GM12875 (cell line): Measurements from ENCODE around the gene TDRD9.

ENCODE experiments used
- H3K4me3 ChIP-seq: one replicate; pipeline ENCODE4 v1.5.1; 2011; ENCODE audit warnings: low read depth, low read length, control low read depth
- TF ChIP-seq, protein P1 (sequence below): IDR thresholded peaks from 2 replicates; pipeline ENCODE4 v1.5.1; 2011; ENCODE audit warnings: low read depth, mild to moderate bottlenecking, control low read depth, inconsistent platforms, low read length, moderate library complexity, borderline replicate concordance; ENCODE audit not compliant: insufficient read depth

TDRD9 gene

GRCh38 chr14:104085889-104086201 lies 157.6 kb downstream of the TDRD9 start:
- TF ChIP-seq, protein P1, sequence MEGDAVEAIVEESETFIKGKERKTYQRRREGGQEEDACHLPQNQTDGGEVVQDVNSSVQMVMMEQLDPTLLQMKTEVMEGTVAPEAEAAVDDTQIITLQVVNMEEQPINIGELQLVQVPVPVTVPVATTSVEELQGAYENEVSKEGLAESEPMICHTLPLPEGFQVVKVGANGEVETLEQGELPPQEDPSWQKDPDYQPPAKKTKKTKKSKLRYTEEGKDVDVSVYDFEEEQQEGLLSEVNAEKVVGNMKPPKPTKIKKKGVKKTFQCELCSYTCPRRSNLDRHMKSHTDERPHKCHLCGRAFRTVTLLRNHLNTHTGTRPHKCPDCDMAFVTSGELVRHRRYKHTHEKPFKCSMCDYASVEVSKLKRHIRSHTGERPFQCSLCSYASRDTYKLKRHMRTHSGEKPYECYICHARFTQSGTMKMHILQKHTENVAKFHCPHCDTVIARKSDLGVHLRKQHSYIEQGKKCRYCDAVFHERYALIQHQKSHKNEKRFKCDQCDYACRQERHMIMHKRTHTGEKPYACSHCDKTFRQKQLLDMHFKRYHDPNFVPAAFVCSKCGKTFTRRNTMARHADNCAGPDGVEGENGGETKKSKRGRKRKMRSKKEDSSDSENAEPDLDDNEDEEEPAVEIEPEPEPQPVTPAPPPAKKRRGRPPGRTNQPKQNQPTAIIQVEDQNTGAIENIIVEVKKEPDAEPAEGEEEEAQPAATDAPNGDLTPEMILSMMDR: no peak
- H3K4me3 ChIP-seq: no peak overlapping the region

DNA sequence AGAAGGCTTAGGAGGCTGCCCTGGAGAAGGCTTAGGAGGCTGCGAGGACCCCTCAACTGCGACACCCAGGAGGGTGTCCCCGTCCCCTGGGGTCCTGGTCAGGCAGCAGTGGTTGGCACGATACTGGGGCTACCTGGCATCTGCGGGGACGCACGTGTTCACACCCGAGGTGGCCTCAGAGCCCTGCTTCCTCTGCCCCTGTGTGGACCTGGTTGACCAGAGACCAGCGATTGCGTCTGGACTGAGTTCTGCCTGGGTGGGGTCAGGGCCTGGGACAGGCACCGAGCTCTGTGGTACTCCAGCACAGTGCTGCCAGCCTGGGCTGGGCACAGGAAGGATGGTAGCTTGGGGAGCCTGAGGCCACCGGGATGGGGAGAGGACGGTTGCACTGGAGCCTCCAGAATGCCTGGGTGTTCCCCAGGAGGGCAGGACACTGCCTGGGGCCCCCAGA lies 158.0 kb downstream of the TDRD9 start:
- TF ChIP-seq, protein P1: no peak
- no peak overlapping the region for H3K4me3 ChIP-seq

DNA sequence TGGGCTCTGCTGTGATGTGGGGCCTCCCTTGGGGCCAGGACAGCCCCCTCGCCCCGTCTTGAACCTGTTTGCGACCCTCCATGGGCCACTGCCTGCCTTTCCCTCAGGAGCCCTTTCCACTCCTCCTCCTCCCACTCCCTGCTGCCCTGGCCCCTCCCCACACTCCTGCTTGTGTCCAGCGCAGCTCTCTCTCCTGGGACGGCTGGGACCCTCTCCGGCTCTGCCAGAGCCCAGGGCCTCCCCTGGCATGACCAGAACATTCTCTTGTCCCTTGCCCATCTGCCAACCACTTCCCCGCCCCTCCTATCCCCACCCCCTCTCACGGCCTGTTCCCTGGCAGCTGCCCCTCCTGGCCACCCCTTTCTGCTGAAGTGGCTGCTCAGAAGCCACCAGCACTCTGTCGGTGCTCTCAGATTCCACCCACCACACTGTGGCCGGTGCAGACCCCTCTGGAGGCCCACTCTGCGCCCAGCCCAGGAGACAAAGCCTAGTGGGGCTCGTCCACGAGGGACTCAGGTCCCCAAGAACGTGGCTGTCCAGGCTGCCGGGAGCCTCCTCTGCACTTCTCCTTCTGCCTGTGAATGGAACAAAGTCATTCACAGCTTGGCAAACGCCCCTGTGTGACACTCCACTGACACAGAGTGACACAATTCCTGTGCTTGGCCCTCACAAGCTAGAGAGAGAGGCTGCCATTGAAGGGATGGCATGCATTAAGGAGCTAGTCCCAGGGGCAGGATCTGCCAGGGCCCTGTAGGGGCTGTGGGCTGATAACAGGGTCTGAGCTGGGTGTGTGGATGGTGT lies 158.6 kb downstream of the TDRD9 start:
- TF ChIP-seq, protein P1: no peak

GRCh38 chr14:104087505-104087904 lies 159.2 kb downstream of the TDRD9 start:
- no peak overlapping the region for H3K4me3 ChIP-seq
- TF ChIP-seq, protein P1: no peak

More for the DNA sequence above, 158.6 kb downstream of the TDRD9 start:
- no peak overlapping the region for H3K4me3 ChIP-seq

- TF ChIP-seq, protein P1: no peak
- H3K4me3 ChIP-seq: no peak overlapping the region
Measured at GRCh38 chr14:104087981-104088850, 160.0 kb downstream of the TDRD9 start.

- H3K4me3 ChIP-seq: no peak overlapping the region
- TF ChIP-seq, protein P1: no peak
Measured at GRCh38 chr14:104090071-104090748, 162.0 kb downstream of the TDRD9 start.
